Breast epithelium (tissue), 3 donors: ENCODE results near the gene ACOXL.

Experiments used
- POLR2AphosphoS5 ChIP-seq, 3 donors: sonication (generic); formaldehyde crosslinking; IDR thresholded peaks; one replicate each; pipeline ENCODE4 v1.6.1; 2017; ENCODE audit warnings: antibody characterized with exemption in 3 of 3
- TF ChIP-seq, protein P1 (sequence below), 3 donors: fragments of 450-650 bp; IDR thresholded peaks; one replicate each; pipeline ENCODE4 v1.5.1; 2016 to 2017; ENCODE audit warnings: antibody characterized with exemption in 3 of 3, mild to moderate bottlenecking in 3 of 3, moderate library complexity in 3 of 3

DNA sequence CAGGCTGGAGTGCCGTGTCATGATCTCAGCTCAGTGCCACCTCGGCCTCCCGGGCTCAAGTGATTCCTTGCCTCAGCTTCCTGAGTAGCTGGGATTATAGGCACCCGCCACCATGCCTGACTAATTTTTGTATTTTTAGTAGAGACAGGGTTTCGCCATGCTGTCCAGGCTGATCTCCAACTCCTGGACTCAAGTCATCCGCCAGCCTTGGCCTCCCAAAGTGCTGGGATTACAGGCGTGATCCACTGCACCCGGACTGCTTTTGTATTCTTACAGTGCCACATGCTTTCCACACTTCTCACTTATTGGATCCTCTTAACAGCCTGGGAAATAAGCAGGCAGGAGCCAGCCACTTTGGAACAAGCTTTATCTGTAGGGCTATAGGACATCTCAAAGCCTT, 363.1 kb downstream of the ACOXL start:
- TF ChIP-seq, protein P1, sequence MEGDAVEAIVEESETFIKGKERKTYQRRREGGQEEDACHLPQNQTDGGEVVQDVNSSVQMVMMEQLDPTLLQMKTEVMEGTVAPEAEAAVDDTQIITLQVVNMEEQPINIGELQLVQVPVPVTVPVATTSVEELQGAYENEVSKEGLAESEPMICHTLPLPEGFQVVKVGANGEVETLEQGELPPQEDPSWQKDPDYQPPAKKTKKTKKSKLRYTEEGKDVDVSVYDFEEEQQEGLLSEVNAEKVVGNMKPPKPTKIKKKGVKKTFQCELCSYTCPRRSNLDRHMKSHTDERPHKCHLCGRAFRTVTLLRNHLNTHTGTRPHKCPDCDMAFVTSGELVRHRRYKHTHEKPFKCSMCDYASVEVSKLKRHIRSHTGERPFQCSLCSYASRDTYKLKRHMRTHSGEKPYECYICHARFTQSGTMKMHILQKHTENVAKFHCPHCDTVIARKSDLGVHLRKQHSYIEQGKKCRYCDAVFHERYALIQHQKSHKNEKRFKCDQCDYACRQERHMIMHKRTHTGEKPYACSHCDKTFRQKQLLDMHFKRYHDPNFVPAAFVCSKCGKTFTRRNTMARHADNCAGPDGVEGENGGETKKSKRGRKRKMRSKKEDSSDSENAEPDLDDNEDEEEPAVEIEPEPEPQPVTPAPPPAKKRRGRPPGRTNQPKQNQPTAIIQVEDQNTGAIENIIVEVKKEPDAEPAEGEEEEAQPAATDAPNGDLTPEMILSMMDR (IDR thresholded peaks at IDR 0.05) = no peak
- no peak for TF ChIP-seq POLR2AphosphoS5 (IDR thresholded peaks at IDR 0.05)
